Measurements from ENCODE around the gene DAPK3.

- no peak for TF ChIP-seq CTCF (IDR thresholded peaks at IDR 0.05; ENCODE audit: poor library complexity, severe bottlenecking)
- no peak for TF ChIP-seq MXI1 (conservative IDR thresholded peaks at IDR 0.05; ENCODE audit: poor library complexity, severe bottlenecking)
- TF ChIP-seq EZH2 (IDR thresholded peaks at IDR 0.05; ENCODE audit: borderline replicate concordance, insufficient read depth, low read length, poor library complexity, severe bottlenecking), result no peak
Measured at GRCh38 chr19:3975637-3976087, 4.8 kb upstream of the DAPK3 start.
